ENCODE measurements around the gene ZNF480.

DNA sequence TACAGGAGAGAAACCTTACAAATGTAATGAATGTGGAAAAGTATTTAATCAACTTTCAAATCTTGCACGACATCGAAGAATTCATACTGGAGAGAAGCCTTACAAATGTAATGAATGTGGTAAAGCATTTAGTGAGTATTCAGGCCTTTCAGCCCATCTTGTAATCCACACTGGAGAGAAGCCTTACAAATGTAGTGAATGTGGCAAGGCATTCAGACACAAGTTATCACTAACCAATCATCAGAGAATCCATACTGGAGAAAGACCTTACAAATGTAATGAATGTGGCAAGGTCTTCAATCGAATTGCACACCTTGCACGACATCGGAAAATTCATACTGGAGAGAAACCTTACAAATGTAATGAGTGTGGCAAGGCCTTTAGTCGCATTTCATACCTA lies 25.5 kb downstream of the ZNF480 start:
- TF ChIP-seq, protein P1, sequence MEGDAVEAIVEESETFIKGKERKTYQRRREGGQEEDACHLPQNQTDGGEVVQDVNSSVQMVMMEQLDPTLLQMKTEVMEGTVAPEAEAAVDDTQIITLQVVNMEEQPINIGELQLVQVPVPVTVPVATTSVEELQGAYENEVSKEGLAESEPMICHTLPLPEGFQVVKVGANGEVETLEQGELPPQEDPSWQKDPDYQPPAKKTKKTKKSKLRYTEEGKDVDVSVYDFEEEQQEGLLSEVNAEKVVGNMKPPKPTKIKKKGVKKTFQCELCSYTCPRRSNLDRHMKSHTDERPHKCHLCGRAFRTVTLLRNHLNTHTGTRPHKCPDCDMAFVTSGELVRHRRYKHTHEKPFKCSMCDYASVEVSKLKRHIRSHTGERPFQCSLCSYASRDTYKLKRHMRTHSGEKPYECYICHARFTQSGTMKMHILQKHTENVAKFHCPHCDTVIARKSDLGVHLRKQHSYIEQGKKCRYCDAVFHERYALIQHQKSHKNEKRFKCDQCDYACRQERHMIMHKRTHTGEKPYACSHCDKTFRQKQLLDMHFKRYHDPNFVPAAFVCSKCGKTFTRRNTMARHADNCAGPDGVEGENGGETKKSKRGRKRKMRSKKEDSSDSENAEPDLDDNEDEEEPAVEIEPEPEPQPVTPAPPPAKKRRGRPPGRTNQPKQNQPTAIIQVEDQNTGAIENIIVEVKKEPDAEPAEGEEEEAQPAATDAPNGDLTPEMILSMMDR (IDR thresholded peaks at IDR 0.05; ENCODE audit: low read depth, low read length), result no peak
- no peak for TF ChIP-seq EZH2phosphoT487 (IDR thresholded peaks at IDR 0.05; ENCODE audit: low read depth)

Data from OCI-LY3 (cell line).